Memory B cell (primary cell): ENCODE measurements around the gene SSB.
A peak's percentile ranks its signal among the peaks of the same experiment; 100 is the strongest.
"Not testable (repeated sequence)": the region's sequence is repeated elsewhere in the genome, so short reads cannot be mapped to it uniquely, and the experiment has no call there.

Source experiments
- ATAC-seq: fragments of 150-1000 bp; cut with Tn5 transposase; 2 replicates; pipeline ENCODE4 v1.10.0; 2021; ENCODE audit warnings: low read depth, mild to moderate bottlenecking, moderate library complexity
- DNase-seq, 2 donors: peaks; one replicate each; pipeline ENCODE4 v3.0.0; 2022; ENCODE audit warnings: low spot score in 2 of 2
- H3K27ac Mint-ChIP-seq: one replicate; pipeline ENCODE4 v1.8.0; 2022; ENCODE audit warnings: mild to moderate bottlenecking, moderate library complexity, mixed read lengths
- H3K27me3 Mint-ChIP-seq: one replicate; pipeline ENCODE4 v1.8.0; 2022; ENCODE audit warnings: mixed read lengths
- H3K36me3 Mint-ChIP-seq: one replicate; pipeline ENCODE4 v1.8.0; 2022; ENCODE audit warnings: mild to moderate bottlenecking, mixed read lengths
- H3K4me1 Mint-ChIP-seq: one replicate; pipeline ENCODE4 v1.8.0; 2022; ENCODE audit warnings: mixed read lengths
- H3K4me3 Mint-ChIP-seq: one replicate; pipeline ENCODE4 v1.8.0; 2022; ENCODE audit warnings: mild to moderate bottlenecking, moderate library complexity, mixed read lengths
- H3K9me3 Mint-ChIP-seq: one replicate; pipeline ENCODE4 v1.8.0; 2022; ENCODE audit warnings: mixed read lengths

SSB gene

GRCh38 chr2:169806586-169806985 is 7.9 kb downstream of the SSB start:
- ATAC-seq, result no peak
- Mint-ChIP-seq H3K36me3 (peaks cover 25% of the 10 kb centered on the region), H3K27me3 (no peaks in the 10 kb centered on the region), H3K27ac (no peak overlapping the region), H3K4me1 (peaks cover 2% of the 10 kb centered on the region), H3K9me3 (no peaks in the 10 kb centered on the region), H3K4me3 (no peak overlapping the region)
- no peak for DNase-seq

DNA sequence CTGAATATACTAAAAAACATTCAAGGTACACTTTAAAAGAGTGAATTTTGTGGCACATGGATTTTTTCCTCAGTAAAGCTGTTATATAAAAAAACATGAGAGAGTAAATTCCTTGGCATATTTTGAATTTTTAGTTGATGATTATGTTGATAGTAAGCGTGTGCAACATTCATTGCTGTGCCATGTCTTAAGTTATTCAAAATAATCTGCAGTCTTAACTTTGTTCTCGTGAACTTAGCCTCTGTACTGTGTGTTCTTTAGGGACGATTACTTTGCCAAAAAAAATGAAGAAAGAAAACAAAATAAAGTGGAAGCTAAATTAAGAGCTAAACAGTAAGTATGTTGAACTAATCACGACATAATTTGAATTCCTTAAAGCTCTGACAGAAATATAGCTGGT is 9.6 kb downstream of the SSB start:
- Mint-ChIP-seq H3K36me3 (peaks cover 25% of the 10 kb centered on the region), H3K27me3 (no peaks in the 10 kb centered on the region), H3K27ac (no peak overlapping the region), H3K4me1 (no peaks in the 10 kb centered on the region), H3K4me3 (no peak overlapping the region), H3K9me3 (no peaks in the 10 kb centered on the region)
- DNase-seq, result no peak
- no peak for ATAC-seq

GRCh38 chr2:169815849-169816248 is 17.2 kb downstream of the SSB start:
- Mint-ChIP-seq H3K36me3 (peaks cover 29% of the 10 kb centered on the region), H3K27ac (no peak overlapping the region)

GRCh38 chr2:169816961-169817360 is 18.3 kb downstream of the SSB start:
- not testable (repeated sequence) for H3K4me1 Mint-ChIP-seq, H3K27ac Mint-ChIP-seq, ATAC-seq, H3K9me3 Mint-ChIP-seq, DNase-seq, H3K4me3 Mint-ChIP-seq, H3K27me3 Mint-ChIP-seq
- peaks cover 25% of the 10 kb centered on the region for H3K36me3 Mint-ChIP-seq

More at GRCh38 chr2:169815849-169816248, 17.2 kb downstream of the SSB start:
- H3K27me3 Mint-ChIP-seq, result no peaks in the 10 kb centered on the region
- no peak for DNase-seq
- no peaks in the 10 kb centered on the region for H3K9me3 Mint-ChIP-seq
- H3K4me3 Mint-ChIP-seq, result no peak overlapping the region
- H3K4me1 Mint-ChIP-seq, result peaks cover 2% of the 10 kb centered on the region
- no peak for ATAC-seq

DNA sequence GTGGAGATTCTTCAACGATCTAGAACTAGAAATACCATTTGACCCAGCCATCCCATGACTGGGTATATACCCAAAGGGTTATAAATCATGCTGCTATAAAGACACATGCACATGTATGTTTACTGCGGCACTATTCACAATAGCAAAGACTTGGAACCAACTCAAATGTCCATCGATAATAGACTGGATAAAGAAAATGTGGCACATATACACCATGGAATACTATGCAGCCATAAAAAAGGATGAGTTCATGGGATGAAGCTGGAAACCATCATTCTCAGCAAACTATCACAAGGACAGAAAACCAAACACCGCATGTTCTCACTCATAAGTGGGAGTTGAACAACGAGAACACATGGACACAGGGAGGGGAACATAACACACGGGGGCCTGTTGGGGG is 18.7 kb downstream of the SSB start:
- ATAC-seq, H3K27ac Mint-ChIP-seq: not testable (repeated sequence)

DNA sequence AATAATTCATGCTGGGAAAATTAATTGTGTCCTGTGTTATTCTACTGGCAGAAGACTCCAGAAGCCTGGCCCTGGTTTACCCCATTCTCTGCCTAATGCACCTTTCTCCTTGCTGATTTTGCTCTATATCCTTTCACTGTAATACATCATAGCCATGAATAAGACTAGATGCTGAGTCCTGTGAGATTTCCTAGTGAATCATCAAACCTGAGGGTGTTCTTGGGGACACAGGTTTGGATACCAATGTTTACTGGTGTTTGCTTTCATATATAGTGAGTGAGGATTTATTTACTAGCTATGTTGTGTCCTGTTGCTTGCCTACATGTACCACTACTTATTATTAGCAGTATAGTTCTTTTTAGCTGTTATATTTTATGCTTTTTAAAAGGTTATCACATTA is 19.6 kb downstream of the SSB start:
- peak overlapping the region; percentile 68 for H3K27ac Mint-ChIP-seq
- no peak overlapping the region for H3K4me3 Mint-ChIP-seq
- H3K27me3 Mint-ChIP-seq, result no peaks in the 10 kb centered on the region
- H3K36me3 Mint-ChIP-seq, result peaks cover 23% of the 10 kb centered on the region
- peaks cover 10% of the 10 kb centered on the region for H3K4me1 Mint-ChIP-seq
- ATAC-seq, result no peak
- no peak for DNase-seq
- peaks cover 2% of the 10 kb centered on the region for H3K9me3 Mint-ChIP-seq

More for the DNA sequence above, 18.7 kb downstream of the SSB start:
- peaks cover 25% of the 10 kb centered on the region for H3K36me3 Mint-ChIP-seq
- H3K4me3 Mint-ChIP-seq, DNase-seq, H3K27me3 Mint-ChIP-seq, H3K9me3 Mint-ChIP-seq, H3K4me1 Mint-ChIP-seq: not testable (repeated sequence)

DNA sequence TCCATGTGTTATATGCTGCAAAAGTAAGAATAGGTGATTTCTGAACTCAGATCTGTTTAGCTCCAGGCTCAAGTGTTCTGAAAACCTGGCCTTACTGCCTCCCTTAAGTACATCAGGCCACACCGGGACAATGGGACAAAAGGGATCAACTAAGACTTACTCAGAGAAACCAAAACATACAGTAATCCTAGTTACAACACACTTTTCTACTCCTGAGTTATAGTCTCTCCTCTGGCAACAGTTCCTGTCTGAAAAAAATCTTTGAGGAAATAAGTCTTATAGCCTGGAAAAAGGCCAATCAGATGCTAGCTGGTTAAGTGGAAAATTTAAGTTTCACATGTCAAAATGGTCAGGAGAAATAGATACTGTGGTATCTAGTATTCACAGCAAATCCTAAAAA is 20.4 kb downstream of the SSB start:
- DNase-seq (no peak), ATAC-seq (no peak)
- peaks cover 23% of the 10 kb centered on the region for H3K36me3 Mint-ChIP-seq
- H3K27ac Mint-ChIP-seq, result peak overlapping the region; percentile 20
- H3K27me3 Mint-ChIP-seq, result no peaks in the 10 kb centered on the region
- peaks cover 16% of the 10 kb centered on the region for H3K4me1 Mint-ChIP-seq
- peaks cover 2% of the 10 kb centered on the region for H3K9me3 Mint-ChIP-seq
- no peak overlapping the region for H3K4me3 Mint-ChIP-seq

DNA sequence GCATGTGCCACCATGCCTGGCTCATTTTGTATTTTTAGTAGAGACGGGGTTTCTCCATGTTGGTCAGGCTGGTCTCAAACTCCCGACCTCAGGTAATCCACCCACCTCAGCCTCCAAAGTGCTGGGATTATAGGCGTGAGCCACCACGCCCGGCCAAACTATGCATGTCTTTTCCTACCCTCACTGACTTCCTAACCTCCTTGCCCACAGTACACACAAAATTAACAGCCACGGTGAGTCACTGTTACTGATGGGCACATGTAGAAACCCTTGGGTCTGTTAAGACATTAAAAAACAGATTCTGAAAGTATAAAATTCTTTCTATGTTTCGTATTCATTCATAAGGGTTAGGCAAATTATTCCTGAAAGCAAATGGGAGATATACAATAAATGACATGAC is 21.4 kb downstream of the SSB start:
- H3K4me3 Mint-ChIP-seq, H3K27me3 Mint-ChIP-seq, H3K9me3 Mint-ChIP-seq, ATAC-seq, DNase-seq: not testable (repeated sequence)
- Mint-ChIP-seq H3K27ac (peak overlapping the region; percentile 37), H3K4me1 (peaks cover 21% of the 10 kb centered on the region), H3K36me3 (peaks cover 21% of the 10 kb centered on the region)

- ATAC-seq (no peak), DNase-seq (no peak)
- Mint-ChIP-seq H3K4me3 (no peak overlapping the region), H3K9me3 (peaks cover 2% of the 10 kb centered on the region), H3K4me1 (peaks cover 28% of the 10 kb centered on the region), H3K36me3 (peaks cover 11% of the 10 kb centered on the region), H3K27me3 (no peaks in the 10 kb centered on the region), H3K27ac (peak overlapping the region; percentile 61)
Measured at GRCh38 chr2:169822036-169822435, 23.4 kb downstream of the SSB start.

DNA sequence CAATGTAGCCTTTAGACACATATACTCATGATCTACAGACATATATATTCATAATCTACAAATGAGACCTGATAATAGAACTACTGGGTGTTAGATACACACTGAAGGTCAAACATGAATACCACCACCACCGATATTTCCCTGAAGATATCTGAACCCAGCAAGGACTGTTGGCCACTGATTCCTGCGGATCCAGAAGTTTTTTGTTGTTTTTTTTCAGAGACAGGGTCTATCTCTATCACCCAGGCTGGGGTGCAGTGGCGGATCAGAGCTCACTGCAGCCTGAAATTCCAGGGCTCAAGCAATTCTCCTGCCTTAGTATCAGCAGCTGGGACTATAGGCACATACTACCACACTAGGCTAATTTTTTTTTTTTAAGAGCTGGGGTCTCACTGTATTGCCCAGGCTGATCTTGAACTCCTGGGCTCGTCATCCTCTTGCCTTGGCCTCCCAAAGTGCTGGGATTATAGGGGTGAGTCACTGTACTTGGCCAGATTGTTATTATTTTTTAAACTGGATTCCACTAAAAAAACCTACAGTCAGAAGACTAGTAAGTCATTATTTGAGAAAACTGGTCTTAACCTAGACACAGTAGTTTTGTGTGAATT is 24.2 kb downstream of the SSB start:
- Mint-ChIP-seq H3K4me3 (peak overlapping the region; percentile 8), H3K27me3 (no peaks in the 10 kb centered on the region), H3K36me3 (peaks cover 5% of the 10 kb centered on the region), H3K4me1 (peaks cover 28% of the 10 kb centered on the region), H3K9me3 (peaks cover 2% of the 10 kb centered on the region), H3K27ac (peak overlapping the region; percentile 45)
- DNase-seq (no peak), ATAC-seq (no peak)

DNA sequence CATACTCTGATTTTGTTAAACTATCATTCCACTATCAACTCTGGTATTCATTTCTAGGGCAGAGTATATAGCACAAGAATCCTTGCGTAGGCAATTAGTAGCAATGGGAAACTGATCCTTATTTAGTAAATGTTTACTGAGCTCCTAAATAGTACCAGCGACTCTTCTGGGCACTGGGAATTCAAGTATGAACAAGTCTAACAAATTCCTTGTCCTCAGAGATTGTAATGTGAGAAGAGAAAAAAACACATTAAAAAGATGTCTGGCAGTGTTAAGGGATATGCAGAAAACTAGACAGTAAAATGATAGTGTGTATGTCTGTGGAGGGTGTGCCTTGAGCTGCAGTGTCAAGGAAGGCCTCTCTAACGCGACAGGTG is 25.3 kb downstream of the SSB start:
- no peak for DNase-seq
- peaks cover 2% of the 10 kb centered on the region for H3K9me3 Mint-ChIP-seq
- no peak for ATAC-seq
- peaks cover 38% of the 10 kb centered on the region for H3K4me1 Mint-ChIP-seq
- peak overlapping the region; percentile 74 for H3K27ac Mint-ChIP-seq
- peaks cover 4% of the 10 kb centered on the region for H3K36me3 Mint-ChIP-seq
- H3K4me3 Mint-ChIP-seq, result peak overlapping the region; percentile 94
- no peaks in the 10 kb centered on the region for H3K27me3 Mint-ChIP-seq

DNA sequence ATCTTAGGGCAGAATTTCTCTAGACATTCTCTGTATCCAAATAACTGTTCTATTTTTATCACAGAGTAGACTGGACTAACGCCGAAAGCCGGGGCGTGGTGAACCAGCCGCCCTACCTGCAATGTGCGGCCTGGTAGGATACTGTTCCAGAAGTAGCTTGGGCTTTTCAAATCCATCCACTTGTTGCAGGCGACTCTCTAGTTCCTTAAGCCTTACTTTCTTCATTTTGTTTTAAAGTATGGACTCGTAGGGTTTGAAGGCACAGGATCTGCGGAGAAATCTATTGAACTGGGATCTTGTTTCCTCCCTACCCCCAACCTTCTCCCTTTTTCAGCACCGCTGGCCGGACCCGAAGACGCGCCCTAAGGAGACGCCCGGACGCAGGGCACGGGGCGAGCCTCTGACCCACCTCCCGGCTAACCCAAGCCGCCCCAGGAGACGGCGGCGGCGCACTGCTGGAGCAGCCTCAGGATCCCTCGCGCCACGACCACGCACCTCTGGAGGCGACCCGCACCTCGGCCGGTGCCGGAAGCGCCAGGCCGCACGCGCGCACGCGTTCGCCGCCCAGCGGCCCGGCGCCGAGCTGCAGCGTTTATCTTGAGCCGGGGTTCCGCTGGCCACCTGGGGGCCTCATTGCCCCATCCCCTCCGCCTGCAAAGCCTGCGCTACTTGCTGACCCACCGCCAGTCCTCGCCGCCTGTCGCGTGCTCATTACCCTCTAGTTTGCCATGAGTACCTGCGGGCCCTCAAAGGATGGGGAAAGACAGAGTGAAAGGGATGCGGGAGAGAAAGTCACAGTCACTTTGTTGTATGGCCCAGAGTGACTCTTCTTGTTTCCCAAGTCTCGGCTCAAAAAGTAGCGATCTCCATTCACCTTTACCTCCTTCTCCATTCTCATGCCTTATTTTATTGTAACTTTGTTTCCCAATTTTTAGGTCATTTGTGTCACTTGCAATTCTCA is 26.0 kb downstream of the SSB start, which contains the start of gene METTL5:
Gene METTL5, minus strand, starts transcription at position 533 of the 961 bp plus-strand sequence. Its CDS starts 308 bp downstream, at position 225.
- H3K27me3 Mint-ChIP-seq, result no peaks in the 10 kb centered on the region
- H3K9me3 Mint-ChIP-seq, result peaks cover 2% of the 10 kb centered on the region
- peak within 1 kb of the TSS; percentile 94 for H3K4me3 Mint-ChIP-seq
- ATAC-seq (peak; percentile 66), DNase-seq (peak; percentile 70 to 80)
- peak within 1 kb of the TSS; percentile 74 for H3K27ac Mint-ChIP-seq
- peaks cover 40% of the 10 kb centered on the region for H3K4me1 Mint-ChIP-seq
- peaks cover 4% of the 10 kb centered on the region for H3K36me3 Mint-ChIP-seq

DNA sequence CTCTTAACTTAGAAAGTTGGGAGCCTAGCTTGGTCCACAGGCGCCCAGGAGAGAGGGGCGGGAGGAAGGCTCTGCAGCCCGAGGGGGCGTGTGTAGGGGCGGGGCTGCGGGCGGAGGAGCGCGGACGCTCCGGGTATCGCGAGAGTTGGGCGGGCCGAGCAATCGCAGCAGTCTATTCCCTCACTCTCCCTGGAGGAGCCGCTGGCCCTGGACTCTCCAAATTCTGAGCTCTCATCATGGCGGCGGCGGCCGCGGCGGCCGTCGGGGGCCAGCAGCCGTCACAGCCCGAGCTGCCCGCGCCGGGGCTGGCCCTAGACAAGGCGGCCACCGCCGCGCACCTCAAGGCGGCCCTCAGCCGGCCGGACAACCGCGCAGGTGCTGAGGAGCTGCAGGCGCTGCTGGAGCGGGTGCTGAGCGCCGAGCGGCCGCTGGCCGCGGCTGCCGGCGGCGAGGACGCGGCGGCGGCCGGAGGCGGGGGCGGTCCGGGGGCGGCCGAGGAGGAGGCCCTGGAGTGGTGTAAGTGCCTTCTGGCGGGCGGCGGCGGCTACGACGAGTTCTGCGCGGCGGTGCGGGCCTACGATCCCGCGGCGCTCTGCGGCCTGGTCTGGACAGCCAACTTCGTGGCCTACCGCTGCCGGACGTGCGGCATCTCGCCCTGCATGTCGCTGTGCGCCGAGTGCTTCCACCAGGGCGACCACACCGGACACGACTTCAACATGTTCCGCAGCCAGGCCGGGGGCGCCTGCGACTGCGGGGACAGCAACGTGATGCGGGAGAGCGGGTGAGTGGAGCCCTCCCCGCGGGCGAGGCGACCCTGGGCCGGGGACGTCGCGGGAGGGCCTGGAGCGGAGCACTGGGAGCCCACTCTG is 28.8 kb downstream of the SSB start, which contains the start of gene UBR3:
Gene UBR3, plus strand, starts transcription at position 183 of the 869 bp plus-strand sequence. Its CDS starts 54 bp downstream, at position 237.
- Mint-ChIP-seq H3K36me3 (peaks cover 4% of the 10 kb centered on the region), H3K4me3 (peak within 1 kb of the TSS; percentile 97), H3K27ac (peak within 1 kb of the TSS; percentile 94), H3K4me1 (peaks cover 43% of the 10 kb centered on the region), H3K9me3 (no peaks in the 10 kb centered on the region), H3K27me3 (no peaks in the 10 kb centered on the region)
- DNase-seq, result peak; percentile 87 to 92
- ATAC-seq, result peak; percentile 85
